Hematopoietic multipotent progenitor cell (in vitro differentiated cells): ENCODE data around the gene ZMYND8. TPM values are rescaled to one million over a fixed set of nuclear protein-coding genes. Genes with fewer than 3 reads are reported as not detected.
"Not testable (repeated sequence)": the region's sequence is repeated elsewhere in the genome, so short reads cannot be mapped to it uniquely, and the experiment has no call there.

Source experiments
- DNase-seq, 3 donors: peaks; one replicate each; pipeline ENCODE4 v3.0.0-alpha.2; 2011 to 2015; ENCODE audit warnings: low read depth in 2 of 3, low spot score in 2 of 3
- total RNA-seq: library from RNA; depleted of rRNA; stranded (reverse); fragments of >200 nt; gene quantifications from one replicate; pipeline ENCODE4 v1.2.3, GENCODE V29; 2012

Gene ZMYND8
- total RNA-seq, 1 donor: 38.2 TPM

GRCh38 chr20:47290666-47291430 is 65.7 kb downstream of the ZMYND8 start:
- no peak for DNase-seq

DNA sequence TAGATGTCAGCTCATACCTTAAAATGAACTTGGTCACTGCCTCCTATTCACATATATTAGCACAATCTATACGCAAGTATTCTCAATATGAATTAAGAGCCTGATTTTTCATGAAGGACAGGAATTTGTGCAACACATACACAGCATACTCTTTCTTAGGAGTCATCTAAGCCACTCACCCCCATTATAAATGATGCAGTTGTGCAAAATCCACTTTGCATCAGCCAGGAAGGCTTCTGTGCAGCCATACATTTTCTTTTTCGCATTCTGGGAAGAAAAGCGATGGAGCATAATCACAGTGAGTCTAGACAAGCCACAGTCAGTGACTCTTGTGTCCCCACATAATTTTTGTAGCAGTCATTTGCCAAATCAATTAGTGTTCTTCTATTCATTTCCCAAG is 66.5 kb downstream of the ZMYND8 start:
- DNase-seq: no peak

GRCh38 chr20:47289096-47289495 is 67.4 kb downstream of the ZMYND8 start:
- no peak for DNase-seq

DNA sequence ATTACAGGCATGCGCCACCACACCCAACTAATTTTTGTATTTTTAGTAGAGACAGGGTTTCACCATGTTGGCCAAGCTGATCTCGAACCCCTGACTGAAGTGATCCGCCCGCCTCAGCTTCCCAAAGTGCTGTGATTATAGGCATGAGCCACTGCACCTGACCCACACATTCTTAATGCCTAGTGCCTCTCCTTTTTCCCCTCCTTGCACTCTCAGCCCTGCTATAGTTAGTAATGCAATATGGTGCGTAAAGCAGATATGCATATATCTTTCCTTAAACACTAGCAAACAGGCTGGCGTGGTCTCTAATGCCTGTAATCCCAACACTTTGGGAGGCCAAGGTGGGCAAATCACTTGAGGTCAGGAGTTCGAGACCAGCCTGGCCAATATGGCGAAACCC is 68.0 kb downstream of the ZMYND8 start:
- DNase-seq: not testable (repeated sequence)

DNA sequence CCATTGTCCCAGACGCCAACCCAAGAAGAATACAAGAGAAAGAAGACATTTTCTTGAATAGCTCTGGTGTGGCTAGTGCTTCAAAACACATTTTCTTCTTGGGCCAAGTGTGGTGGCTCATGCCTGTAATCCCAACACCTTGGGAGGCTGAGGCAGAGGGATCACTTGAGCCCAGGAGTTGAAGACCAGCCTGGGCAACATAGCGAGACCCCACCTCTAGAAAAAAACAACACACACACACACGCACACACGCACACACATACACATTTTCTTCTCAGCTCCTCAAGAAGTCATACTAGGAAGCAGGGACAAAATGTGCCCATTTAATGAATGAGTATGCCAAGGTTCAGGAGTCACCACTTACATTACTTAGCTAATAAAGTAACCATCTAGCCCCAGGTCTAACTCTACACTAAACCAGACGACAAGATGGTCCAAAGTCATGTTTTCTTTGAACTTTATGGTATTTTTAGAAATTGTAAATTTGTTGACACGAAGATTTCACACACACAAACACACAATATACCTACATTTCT is 68.8 kb downstream of the ZMYND8 start:
- no peak for DNase-seq

DNA sequence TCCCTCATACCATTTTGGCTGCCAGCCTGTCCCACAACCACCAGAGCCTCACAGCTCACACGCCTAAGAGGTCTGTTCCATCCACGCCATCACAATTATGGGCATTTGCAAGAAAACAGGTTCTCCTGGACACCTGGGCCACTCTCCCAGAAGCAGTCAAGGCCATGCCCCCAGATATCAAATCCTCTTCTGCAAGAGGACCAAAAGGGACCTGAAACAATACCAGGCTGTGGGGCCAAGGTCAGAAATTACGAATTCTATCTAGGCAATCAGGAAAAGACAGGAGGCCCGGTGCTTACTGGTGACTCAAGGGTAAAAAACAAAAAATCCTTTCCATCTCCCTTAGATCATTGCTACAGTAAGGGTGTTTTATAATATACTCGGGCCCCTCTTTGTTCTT is 69.8 kb downstream of the ZMYND8 start:
- no peak for DNase-seq

GRCh38 chr20:47285189-47285588 is 71.3 kb downstream of the ZMYND8 start:
- no peak for DNase-seq

- no peak for DNase-seq
Observed at GRCh38 chr20:47284373-47284772, 72.1 kb downstream of the ZMYND8 start.

DNA sequence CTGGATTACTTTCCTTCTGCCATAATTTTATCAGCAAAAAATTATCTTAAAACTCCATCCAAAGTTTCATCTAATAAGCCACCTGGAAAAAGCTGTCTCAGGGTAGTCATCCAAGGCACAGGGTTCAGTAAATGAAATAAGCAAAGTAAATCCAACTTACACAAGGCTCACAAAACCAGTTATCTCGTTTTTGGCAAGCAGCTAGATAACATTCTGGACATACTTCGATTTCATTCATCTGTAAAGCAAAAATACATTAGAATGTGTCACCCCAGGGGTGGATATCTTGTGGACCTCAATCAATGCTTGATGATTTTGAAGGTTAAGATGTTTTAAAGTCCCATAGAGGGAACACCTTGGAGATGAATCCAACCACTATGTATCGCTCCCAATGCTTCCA is 73.1 kb downstream of the ZMYND8 start:
- no peak for DNase-seq

DNA sequence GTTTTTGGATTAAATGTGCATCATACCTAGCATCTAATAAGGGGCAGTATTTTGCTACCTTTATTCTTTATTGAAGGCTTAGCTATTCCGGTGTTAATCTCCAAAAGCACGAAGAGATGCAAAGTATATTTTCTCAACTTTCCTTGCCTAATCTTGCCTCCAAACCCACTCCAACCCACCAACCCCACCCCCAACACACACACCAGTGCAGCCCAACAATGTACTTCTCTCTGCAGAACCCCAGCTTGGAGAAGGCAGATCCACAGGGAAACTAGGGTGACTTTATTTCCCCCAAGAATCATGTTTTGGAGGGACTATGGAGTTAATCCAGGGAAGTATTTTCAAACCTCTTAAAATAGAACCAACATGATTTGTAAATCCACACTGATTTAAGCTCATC is 73.6 kb downstream of the ZMYND8 start:
- no peak for DNase-seq

GRCh38 chr20:47281376-47281775 is 75.1 kb downstream of the ZMYND8 start:
- no peak for DNase-seq

DNA sequence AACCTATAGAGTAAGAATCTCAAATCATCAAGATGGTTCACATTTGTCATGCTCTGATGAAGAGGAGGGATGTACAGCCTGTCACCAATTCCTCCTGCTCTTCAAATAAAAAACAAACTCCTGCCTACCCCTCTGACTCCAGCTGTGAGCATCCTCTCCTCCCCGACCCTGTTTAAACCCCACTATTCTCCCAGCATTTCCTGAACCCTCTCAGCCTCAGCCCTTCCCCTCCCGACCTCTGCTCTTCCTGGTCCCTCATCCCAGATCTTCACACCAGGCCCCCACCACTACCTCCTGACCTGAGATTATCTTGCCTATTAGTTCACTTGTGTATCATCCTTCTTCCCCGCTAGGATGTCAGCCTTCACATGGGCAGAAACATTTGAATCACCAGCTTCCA is 75.8 kb downstream of the ZMYND8 start:
- DNase-seq: no peak

GRCh38 chr20:47280228-47280627 is 76.3 kb downstream of the ZMYND8 start:
- DNase-seq: no peak

- DNase-seq: no peak
Observed at GRCh38 chr20:47278907-47279348, 77.6 kb downstream of the ZMYND8 start.

DNA sequence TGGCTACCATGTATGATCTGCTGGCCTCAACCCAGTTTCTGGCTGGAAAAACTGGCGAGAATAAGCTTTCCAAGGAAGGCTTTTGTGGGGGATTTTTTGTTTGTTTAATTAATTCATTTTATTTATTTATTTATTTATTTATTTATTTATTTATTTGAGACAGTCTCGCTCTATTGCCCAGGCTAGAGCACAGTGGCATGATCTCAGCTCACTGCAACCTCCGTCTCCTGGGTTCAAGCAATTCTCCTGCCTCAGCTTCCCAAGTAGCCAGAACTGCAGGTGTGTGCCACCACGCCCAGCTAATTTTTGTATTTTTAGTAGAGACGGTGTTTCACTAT is 79.0 kb downstream of the ZMYND8 start:
- DNase-seq: not testable (repeated sequence)

GRCh38 chr20:47276851-47277534 is 79.5 kb downstream of the ZMYND8 start:
- no peak for DNase-seq

DNA sequence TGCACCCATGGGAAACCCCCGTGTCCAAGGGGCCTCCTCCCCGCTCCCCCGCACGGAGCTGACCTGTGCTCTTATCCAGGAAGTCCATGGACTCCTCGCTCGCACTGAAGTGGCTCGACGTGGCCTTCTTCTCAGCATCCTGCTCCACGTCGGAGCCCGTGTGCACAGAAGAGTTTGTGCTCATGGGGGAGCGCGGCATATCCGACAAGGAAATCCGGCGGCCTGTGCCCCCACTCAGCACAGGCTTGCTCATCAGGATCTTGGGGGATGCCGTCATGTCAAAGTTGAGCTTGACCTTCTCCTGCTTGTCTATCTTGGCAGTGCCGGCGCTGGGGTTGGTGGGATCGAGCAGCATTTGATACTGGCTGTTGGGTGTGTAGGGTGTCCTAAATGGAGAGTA is 80.2 kb downstream of the ZMYND8 start:
- DNase-seq: no peak

DNA sequence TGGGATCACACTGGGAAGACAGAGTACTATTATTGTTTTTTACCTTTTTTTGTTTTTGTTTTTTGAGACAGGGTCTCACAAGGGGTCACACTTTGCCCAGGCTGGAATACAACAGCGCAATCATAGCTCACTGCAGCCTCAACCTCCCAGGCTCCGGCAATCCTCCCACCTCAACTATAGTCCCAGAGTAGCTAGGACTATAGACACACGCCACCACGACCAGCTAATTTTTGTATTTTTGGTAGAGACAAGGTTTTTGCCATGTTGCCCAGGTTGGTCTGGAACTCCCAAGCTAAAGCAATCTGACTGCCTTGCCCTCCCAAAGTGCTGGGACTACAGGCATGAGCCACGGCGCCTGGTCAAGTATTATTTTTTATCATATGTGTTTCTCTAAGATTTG is 81.0 kb downstream of the ZMYND8 start:
- DNase-seq: no peak

- DNase-seq: peak in 2 of 3 donors; percentile 53 to 68
Observed at GRCh38 chr20:47274401-47275108, 81.9 kb downstream of the ZMYND8 start.

DNA sequence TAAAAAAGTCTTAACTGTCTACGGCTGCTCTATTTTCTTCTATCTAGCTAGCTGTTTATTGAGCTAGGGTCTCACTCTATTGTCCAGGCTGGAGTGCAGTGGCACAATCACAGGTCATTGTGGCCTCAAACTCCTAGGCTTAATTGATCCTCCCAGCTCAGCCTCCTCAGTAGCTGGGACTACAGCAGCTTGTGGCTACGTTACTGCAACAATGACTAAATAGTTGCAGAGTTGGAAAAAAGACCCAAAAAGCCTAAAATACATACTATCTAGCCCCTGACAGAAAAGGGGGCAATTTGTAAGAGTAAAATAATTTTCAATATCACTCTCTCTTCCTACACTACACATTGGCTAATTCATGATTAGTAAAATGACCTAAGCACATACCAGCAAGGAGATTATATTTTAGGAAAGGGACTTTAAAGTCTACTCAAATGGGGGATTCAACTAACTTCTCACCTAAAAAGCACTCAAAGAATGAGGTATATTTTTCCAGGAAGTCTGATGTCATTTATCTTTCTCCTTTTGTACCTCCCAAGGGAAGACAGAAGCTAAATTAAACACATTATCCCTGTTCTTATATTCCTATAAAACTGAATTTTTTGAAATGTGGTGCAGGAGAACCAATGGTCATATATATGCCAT is 82.8 kb downstream of the ZMYND8 start:
- no peak for DNase-seq
